IMR-90 (cell line): ENCODE measurements around the gene SAMD10. TPM values are rescaled to one million over a fixed set of nuclear protein-coding genes. Genes with fewer than 3 reads are reported as not detected.
A peak's percentile ranks its signal among the peaks of the same experiment; 100 is the strongest.

ENCODE experiments used
- ATAC-seq: fragments of 200-7000 bp; cut with Tn5 transposase; 2 replicates; pipeline ENCODE4 v1.9.1; 2020; ENCODE audit warnings: low read depth, mild to moderate bottlenecking, moderate library complexity
- BruUV-seq: library from RNA; stranded (reverse); fragments of 400-500 nt; replicated peaks from 2 replicates; lab custom pipeline; 2021; lab: Mats Ljungman, UMichigan
- CTCF ChIA-PET: fragments of 300-600 bp; formaldehyde crosslinking; extraction: SDS; loops from one replicate; lab custom pipeline; 2021; ENCODE audit warnings: antibody characterized with exemption; lab: Yijun Ruan, JAX
- POLR2A ChIA-PET: fragments of 300-600 bp; sonication (Branson Sonifier 250); formaldehyde crosslinking; loops from one replicate; lab custom pipeline; 2022; ENCODE audit warnings: antibody characterized with exemption; ENCODE audit not compliant: unreplicated experiment; lab: Charles Lee
- DNase-seq: peaks from one replicate; pipeline ENCODE4 v3.0.0; 2013
- H2AFZ ChIP-seq: replicated peaks from 2 replicates; pipeline ENCODE3; 2013; ENCODE audit warnings: low read length, mild to moderate bottlenecking; ENCODE audit not compliant: poor library complexity
- H2AK5ac ChIP-seq: 2 replicates; pipeline ENCODE4 v1.6.1; 2013; ENCODE audit warnings: low read depth, low read length, inconsistent platforms
- H2AK9ac ChIP-seq: replicated peaks from 2 replicates; pipeline ENCODE3; 2013; ENCODE audit warnings: mild to moderate bottlenecking, low read depth, low read length, moderate library complexity; ENCODE audit not compliant: poor library complexity
- H2BK120ac ChIP-seq: 2 replicates; pipeline ENCODE4 v1.6.1; 2013; ENCODE audit warnings: low read depth, low read length, inconsistent platforms
- H2BK15ac ChIP-seq: 3 replicates; pipeline ENCODE4 v1.6.1; 2013; ENCODE audit warnings: low read depth, low read length, inconsistent platforms
- H2BK20ac ChIP-seq: 2 replicates; pipeline ENCODE4 v1.6.1; 2013; ENCODE audit warnings: low read depth, mild to moderate bottlenecking, inconsistent platforms, low read length, moderate library complexity
- H2BK5ac ChIP-seq: 2 replicates; pipeline ENCODE4 v1.6.1; 2013; ENCODE audit warnings: mild to moderate bottlenecking, low read depth, low read length, inconsistent platforms; ENCODE audit not compliant: poor library complexity, severe bottlenecking
- H3K14ac ChIP-seq: replicated peaks from 2 replicates; pipeline ENCODE4 v1.6.1; 2013; ENCODE audit warnings: low read depth, low read length, inconsistent platforms
- H3K18ac ChIP-seq: 2 replicates; pipeline ENCODE4 v1.6.1; 2013; ENCODE audit warnings: low read depth, low read length, control low read depth
- H3K23ac ChIP-seq: 2 replicates; pipeline ENCODE4 v1.6.1; 2013; ENCODE audit warnings: low read depth, low read length, inconsistent platforms
- H3K27ac ChIP-seq: 2 replicates; pipeline ENCODE4 v1.5.1; 2013; ENCODE audit warnings: mild to moderate bottlenecking, control low read depth, low read length; ENCODE audit not compliant: insufficient read depth
- H3K27me3 ChIP-seq: 2 replicates; pipeline ENCODE4 v1.6.1; 2013; ENCODE audit warnings: low read length; ENCODE audit not compliant: control insufficient read depth, insufficient read depth
- H3K36me3 ChIP-seq: 2 replicates; pipeline ENCODE4 v1.6.1; 2013; ENCODE audit warnings: low read length, mixed read lengths; ENCODE audit not compliant: control insufficient read depth, insufficient read depth
- H3K4ac ChIP-seq: 2 replicates; pipeline ENCODE4 v1.6.1; 2013; ENCODE audit warnings: low read depth, low read length, inconsistent platforms
- H3K4me1 ChIP-seq: 2 replicates; pipeline ENCODE4 v1.6.1; 2013; ENCODE audit warnings: low read length, mixed read lengths; ENCODE audit not compliant: control insufficient read depth, insufficient read depth
- H3K4me2 ChIP-seq: 2 replicates; pipeline ENCODE4 v1.6.1; 2013; ENCODE audit warnings: low read depth, mild to moderate bottlenecking, control low read depth, low read length, moderate library complexity
- H3K4me3 ChIP-seq: 2 replicates; pipeline ENCODE4 v1.5.1; 2013; ENCODE audit warnings: low read depth, mild to moderate bottlenecking, control low read depth, low read length, moderate library complexity; ENCODE audit not compliant: insufficient read depth
- H3K56ac ChIP-seq: 2 replicates; pipeline ENCODE4 v1.6.1; 2013; ENCODE audit warnings: low read length, inconsistent platforms; ENCODE audit not compliant: insufficient read depth; ENCODE audit errors: extremely low read depth
- H3K79me1 ChIP-seq, 2 experiments: 2 replicates each; pipeline ENCODE4 v1.6.1; 2013; ENCODE audit warnings: low read length in 2 of 2, inconsistent platforms in 1 of 2, low read depth in 1 of 2
- H3K9ac ChIP-seq: 2 replicates; pipeline ENCODE4 v1.6.1; 2013; ENCODE audit warnings: low read depth, low read length, control low read depth
- H3K9me1 ChIP-seq: 2 replicates; pipeline ENCODE4 v1.6.1; 2013; ENCODE audit warnings: low read length, inconsistent platforms; ENCODE audit not compliant: insufficient read depth
- H3K9me3 ChIP-seq: 2 replicates; pipeline ENCODE4 v1.6.1; 2013; ENCODE audit warnings: low read length; ENCODE audit not compliant: control insufficient read depth, insufficient read depth
- H4K20me1 ChIP-seq: 2 replicates; pipeline ENCODE4 v1.6.1; 2013; ENCODE audit warnings: low read length, inconsistent platforms; ENCODE audit not compliant: insufficient read depth
- H4K5ac ChIP-seq: 2 replicates; pipeline ENCODE4 v1.6.1; 2013; ENCODE audit warnings: mild to moderate bottlenecking, low read depth, low read length, control low read depth
- H4K8ac ChIP-seq, 2 experiments: 2 replicates each; pipeline ENCODE4 v1.6.1; 2013; ENCODE audit warnings: low read depth in 2 of 2, low read length in 2 of 2, control low read depth in 1 of 2, inconsistent platforms in 1 of 2
- H4K91ac ChIP-seq: 2 replicates; pipeline ENCODE4 v1.6.1; 2013; ENCODE audit warnings: low read depth, low read length, inconsistent platforms; ENCODE audit not compliant: insufficient read depth
- BHLHE40 ChIP-seq: fragments of 150-350 bp; IDR thresholded peaks from 2 replicates; pipeline ENCODE4 v1.6.1; 2016; ENCODE audit warnings: mild to moderate bottlenecking, low read depth, low read length
- CHD1 ChIP-seq: IDR thresholded peaks from 2 replicates; pipeline ENCODE4 v1.6.1; 2012; ENCODE audit warnings: low read depth, low read length, improper control_type of control experiment
- FOS ChIP-seq: fragments of 150-350 bp; IDR thresholded peaks from 2 replicates; pipeline ENCODE4 v1.6.1; 2016; ENCODE audit warnings: low read depth, low read length
- MAFK ChIP-seq: IDR thresholded peaks from 2 replicates; pipeline ENCODE4 v1.6.1; 2012; ENCODE audit warnings: low read depth, low read length, improper control_type of control experiment
- MAZ ChIP-seq: IDR thresholded peaks from 2 replicates; pipeline ENCODE4 v1.6.1; 2012; ENCODE audit warnings: low read depth, mild to moderate bottlenecking, low read length, improper control_type of control experiment, moderate library complexity, borderline replicate concordance
- MXI1 ChIP-seq: IDR thresholded peaks from 2 replicates; pipeline ENCODE4 v1.6.1; 2012; ENCODE audit warnings: low read depth, mild to moderate bottlenecking, low read length, moderate library complexity, borderline replicate concordance
- NFE2L2 ChIP-seq: fragments of 150-350 bp; IDR thresholded peaks from 2 replicates; pipeline ENCODE4 v1.6.1; 2016; ENCODE audit warnings: low read depth, mild to moderate bottlenecking, low read length
- POLR2A ChIP-seq: IDR thresholded peaks from 2 replicates; pipeline ENCODE4 v1.6.1; 2012; ENCODE audit warnings: mild to moderate bottlenecking, low read depth, low read length
- RAD21 ChIP-seq: IDR thresholded peaks from 2 replicates; pipeline ENCODE4 v1.6.1; 2012; ENCODE audit warnings: low read length, improper control_type of control experiment
- RCOR1 ChIP-seq: IDR thresholded peaks from 2 replicates; pipeline ENCODE4 v1.6.1; 2012; ENCODE audit warnings: mild to moderate bottlenecking, low read length, improper control_type of control experiment; ENCODE audit not compliant: insufficient replicate concordance
- RFX5 ChIP-seq: IDR thresholded peaks from 2 replicates; pipeline ENCODE4 v1.8.0; 2012; ENCODE audit warnings: low read depth, mild to moderate bottlenecking, low read length, moderate library complexity
- SMC3 ChIP-seq: fragments of 150-350 bp; IDR thresholded peaks from 2 replicates; pipeline ENCODE4 v1.6.1; 2016; ENCODE audit warnings: low read depth, mild to moderate bottlenecking, antibody characterized with exemption, low read length, moderate library complexity
- WGBS, 2 experiments: methylation state at CpG; one replicate each; pipeline versions ENCODE4 v1.1.5 to v1.1.7; 2013; ENCODE audit warnings: missing lambda C conversion rate in 2 of 2; ENCODE audit not compliant: insufficient read length in 1 of 2; ENCODE audit errors: extremely low coverage in 2 of 2; 5-methylcytosine and 5-hydroxymethylcytosine counted together
- dilution Hi-C: fragments of 300-500 bp; cut with HindIII; formaldehyde crosslinking; loops from one replicate; pipeline ENCODE4 v1.14.3; 2018; ENCODE audit warnings: low sequenced_read_pairs; ENCODE audit not compliant: unreplicated experiment
- in situ Hi-C: fragments of 300-500 bp; cut with MboI; formaldehyde crosslinking; loops from 3 replicates; pipeline ENCODE4 v1.14.3; 2019; ENCODE audit warnings: low sequenced_read_pairs, inconsistent platforms, mixed read lengths
- intact Hi-C: fragments of 100-400 bp; cut with micrococcal nuclease; formaldehyde crosslinking; loops from 2 replicates; pipeline ENCODE4 v1.10.0; 2022
- polyA plus RNA-seq, 3 experiments: library from polyadenylated mRNA; depleted of rRNA; stranded (reverse); fragments of >200 nt; gene quantifications; 2 replicates each; pipeline ENCODE4 v1.2.3, GENCODE V29; 2012; ENCODE audit warnings: low replicate concordance in 1 of 3
- total RNA-seq: library from RNA; depleted of rRNA; stranded (reverse); fragments of >200 nt; gene quantifications from 2 replicates; pipeline ENCODE4 v1.2.3, GENCODE V29; 2012
- TF ChIP-seq, protein P1 (sequence below): conservative IDR thresholded peaks from 2 replicates; pipeline ENCODE4 v1.5.1; 2012; ENCODE audit warnings: mild to moderate bottlenecking, low read depth, low read length, improper control_type of control experiment
- TF ChIP-seq, protein P2 (sequence below): fragments of 150-350 bp; IDR thresholded peaks from 2 replicates; pipeline ENCODE4 v1.6.1; 2017; ENCODE audit warnings: mild to moderate bottlenecking, antibody characterized with exemption, low read length, low read depth

The SAMD10 gene
- total and polyA plus RNA-seq, 2 of the 4 experiments (the other 2 are of a cell fraction) = 0.54 to 4.1 TPM

DNA sequence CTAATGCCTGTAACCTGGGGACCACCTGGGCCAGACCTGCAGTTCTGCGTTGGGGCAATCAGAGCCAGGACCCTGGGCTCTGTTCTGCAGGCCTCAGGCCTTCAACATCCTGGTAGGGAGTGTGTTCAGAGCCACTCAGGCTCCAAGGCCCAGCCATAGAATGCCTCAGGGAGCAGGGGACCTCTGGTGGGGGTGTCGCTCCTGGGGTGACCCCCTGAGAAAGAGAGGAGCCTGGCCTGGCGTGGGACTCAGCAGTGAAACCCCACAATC, 35.7 kb downstream of the SAMD10 start (continued):
- TF ChIP-seq RCOR1 (no peak), RFX5 (no peak), FOS (no peak), POLR2A (no peak)

DNA sequence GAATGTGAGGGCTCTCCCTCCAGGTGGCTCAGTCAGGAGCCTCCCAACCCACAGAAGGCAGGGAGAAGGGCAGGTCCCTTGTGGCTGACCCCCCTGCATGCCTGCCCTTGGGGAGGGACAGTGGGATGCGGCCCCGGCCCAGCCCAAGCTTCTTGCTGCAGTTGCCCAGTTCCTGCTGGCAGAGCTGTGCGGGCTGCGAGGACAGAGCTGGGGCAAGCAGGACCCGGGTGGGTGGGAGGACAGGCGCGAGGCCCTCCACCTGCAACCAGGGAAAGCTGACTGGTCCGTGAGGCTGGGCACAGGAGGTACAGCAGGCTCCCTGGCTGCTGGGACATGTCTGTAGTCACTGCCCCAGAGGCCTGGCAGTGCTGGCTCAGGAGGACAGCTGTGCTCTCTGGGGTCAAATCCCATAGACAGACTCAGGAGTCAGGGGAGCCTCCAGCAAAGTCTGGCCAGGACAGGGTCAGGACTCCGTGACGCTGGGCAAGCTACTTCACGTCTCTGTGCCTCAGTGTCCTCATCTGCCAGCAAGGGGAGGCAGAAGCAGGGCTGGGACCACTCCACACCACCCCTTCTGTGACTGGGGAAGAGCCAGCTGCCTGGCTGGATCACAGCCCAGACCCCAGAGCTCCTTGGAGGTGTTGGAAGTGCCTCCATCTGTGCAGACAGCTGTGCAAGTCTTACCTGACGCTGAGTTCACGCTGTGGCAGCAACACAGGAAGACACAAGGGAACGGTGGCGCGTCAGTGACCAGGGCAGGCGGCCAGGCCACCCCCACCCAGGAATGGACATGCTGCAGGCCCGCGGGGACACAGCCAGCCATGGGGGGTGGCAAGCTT, 36.3 kb downstream of the SAMD10 start:
- Histone ChIP-seq H3K4me1 (no peaks in the 10 kb centered on the region), H2BK15ac (no peak overlapping the region), H3K4me2 (no peak overlapping the region), H3K79me1 (peaks cover 14 to 75% of the 10 kb centered on the region in 2 experiments), H4K91ac (no peak overlapping the region), H3K36me3 (peaks cover 55% of the 10 kb centered on the region), H3K9ac (no peak overlapping the region), H3K18ac (no peak overlapping the region), H3K14ac (no peak overlapping the region), H2BK120ac (no peak overlapping the region), H2AFZ (peak overlapping the region; percentile 44), H2AK5ac (no peak overlapping the region), H3K56ac (no peak overlapping the region), H4K5ac (no peak overlapping the region), H3K23ac (no peak overlapping the region), H3K9me1 (peaks cover 4% of the 10 kb centered on the region; the same call in 1 of the 2 replicates), H3K27me3 (no peaks in the 10 kb centered on the region), H4K20me1 (peaks cover 88% of the 10 kb centered on the region), H2BK5ac (no peak overlapping the region), H4K8ac (no peak overlapping the region), H3K4me3 (no peak overlapping the region), H2AK9ac (peak overlapping the region; percentile 45), H3K4ac (no peak overlapping the region), H2BK20ac (no peak overlapping the region), H3K9me3 (no peaks in the 10 kb centered on the region), H3K27ac (no peak overlapping the region)
- WGBS, 2 experiments = 62% methylated on average over 5 of the region's 19 CpGs; no CpG with 5 or more reads in 1 of the 2 experiments
- ATAC-seq = no peak
- in situ Hi-C loops (no loop called here), intact Hi-C loops (no loop called here), dilution Hi-C loops (no loop called here)
- POLR2A ChIA-PET = no interaction called here
- BruUV-seq = no TSS peak
- no peak for DNase-seq
- CTCF ChIA-PET = no interaction called here
- no peak for TF ChIP-seq POLR2A
- no peak for TF ChIP-seq RCOR1
- TF ChIP-seq MAZ = no peak
- TF ChIP-seq SMC3 = no peak
- no peak for TF ChIP-seq FOS
- no peak for TF ChIP-seq RAD21
- TF ChIP-seq MXI1 = no peak
- no peak for TF ChIP-seq RFX5
- no peak for TF ChIP-seq CHD1
- TF ChIP-seq, protein P1, sequence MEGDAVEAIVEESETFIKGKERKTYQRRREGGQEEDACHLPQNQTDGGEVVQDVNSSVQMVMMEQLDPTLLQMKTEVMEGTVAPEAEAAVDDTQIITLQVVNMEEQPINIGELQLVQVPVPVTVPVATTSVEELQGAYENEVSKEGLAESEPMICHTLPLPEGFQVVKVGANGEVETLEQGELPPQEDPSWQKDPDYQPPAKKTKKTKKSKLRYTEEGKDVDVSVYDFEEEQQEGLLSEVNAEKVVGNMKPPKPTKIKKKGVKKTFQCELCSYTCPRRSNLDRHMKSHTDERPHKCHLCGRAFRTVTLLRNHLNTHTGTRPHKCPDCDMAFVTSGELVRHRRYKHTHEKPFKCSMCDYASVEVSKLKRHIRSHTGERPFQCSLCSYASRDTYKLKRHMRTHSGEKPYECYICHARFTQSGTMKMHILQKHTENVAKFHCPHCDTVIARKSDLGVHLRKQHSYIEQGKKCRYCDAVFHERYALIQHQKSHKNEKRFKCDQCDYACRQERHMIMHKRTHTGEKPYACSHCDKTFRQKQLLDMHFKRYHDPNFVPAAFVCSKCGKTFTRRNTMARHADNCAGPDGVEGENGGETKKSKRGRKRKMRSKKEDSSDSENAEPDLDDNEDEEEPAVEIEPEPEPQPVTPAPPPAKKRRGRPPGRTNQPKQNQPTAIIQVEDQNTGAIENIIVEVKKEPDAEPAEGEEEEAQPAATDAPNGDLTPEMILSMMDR = no peak
- no peak for TF ChIP-seq BHLHE40
- no peak for TF ChIP-seq MAFK
- TF ChIP-seq, protein P2, sequence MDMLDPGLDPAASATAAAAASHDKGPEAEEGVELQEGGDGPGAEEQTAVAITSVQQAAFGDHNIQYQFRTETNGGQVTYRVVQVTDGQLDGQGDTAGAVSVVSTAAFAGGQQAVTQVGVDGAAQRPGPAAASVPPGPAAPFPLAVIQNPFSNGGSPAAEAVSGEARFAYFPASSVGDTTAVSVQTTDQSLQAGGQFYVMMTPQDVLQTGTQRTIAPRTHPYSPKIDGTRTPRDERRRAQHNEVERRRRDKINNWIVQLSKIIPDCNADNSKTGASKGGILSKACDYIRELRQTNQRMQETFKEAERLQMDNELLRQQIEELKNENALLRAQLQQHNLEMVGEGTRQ = no peak
- no peak for TF ChIP-seq NFE2L2
